Stimulated activated CD4-positive, alpha-beta T cell treated with anti-CD3 and anti-CD28 coated beads, Interleukin-4, amount 100 ng/mL, for 4 hours (primary cell): Measurements from ENCODE around the gene APRT.
A peak's percentile ranks its signal among the peaks of the same experiment; 100 is the strongest.
"Not testable (repeated sequence)": the region's sequence is repeated elsewhere in the genome, so short reads cannot be mapped to it uniquely, and the experiment has no call there.

Experiments
- DNase-seq, 2 experiments: peaks; one replicate each; pipeline ENCODE4 v3.0.0-alpha.2; 2020

Gene APRT

GRCh38 chr16:88785106-88785924 lies 26.4 kb downstream of the APRT start, which contains the start of gene PIEZO1:
Gene PIEZO1, minus strand, starts transcription at chr16:88785220. Its CDS starts 256 bp downstream, at chr16:88784964.
- peak; percentile 80 to 83 for DNase-seq

GRCh38 chr16:88784856-88785105 lies 26.9 kb downstream of the APRT start:
- no peak for DNase-seq

DNA sequence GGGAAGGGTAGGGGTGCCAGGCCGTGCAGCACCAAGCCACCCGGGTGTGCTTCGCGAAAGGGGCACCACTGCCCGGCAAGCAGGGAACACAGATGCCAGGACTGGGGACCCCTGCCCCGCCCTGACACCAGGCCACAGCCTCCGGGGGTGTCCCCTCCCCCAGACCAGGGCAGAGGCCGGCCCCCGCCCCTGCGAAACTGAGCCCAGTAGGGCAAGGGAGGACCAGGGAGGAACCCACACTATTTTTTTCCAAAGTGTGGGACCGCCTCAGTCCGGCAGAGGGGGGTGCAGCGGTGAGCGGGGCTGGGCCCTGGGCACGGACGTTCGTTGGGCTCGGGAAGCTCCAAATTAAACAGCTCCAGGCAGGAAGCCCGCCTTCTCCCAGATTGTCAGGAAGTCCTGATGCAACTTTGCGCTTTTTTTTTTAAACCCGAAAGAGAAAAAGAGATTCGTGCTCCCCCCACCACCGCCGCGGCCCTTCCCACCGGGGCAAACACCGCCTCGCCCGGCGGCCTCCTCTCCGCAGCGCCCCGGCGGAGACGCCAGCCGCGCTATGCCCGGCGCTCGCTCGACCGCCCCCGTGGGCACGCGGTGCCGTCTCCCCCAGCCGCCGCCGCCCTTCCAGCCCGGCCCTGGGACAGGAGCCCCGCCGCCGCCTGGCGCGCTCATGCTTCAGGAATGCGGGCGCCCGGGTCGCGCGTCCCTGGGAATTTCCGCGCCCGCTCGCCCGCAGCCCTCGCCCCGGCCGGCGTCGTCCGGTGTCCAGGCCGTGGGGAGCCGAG lies 27.5 kb downstream of the APRT start:
- DNase-seq: peak in 1 of 2 experiments; percentile 44

DNA sequence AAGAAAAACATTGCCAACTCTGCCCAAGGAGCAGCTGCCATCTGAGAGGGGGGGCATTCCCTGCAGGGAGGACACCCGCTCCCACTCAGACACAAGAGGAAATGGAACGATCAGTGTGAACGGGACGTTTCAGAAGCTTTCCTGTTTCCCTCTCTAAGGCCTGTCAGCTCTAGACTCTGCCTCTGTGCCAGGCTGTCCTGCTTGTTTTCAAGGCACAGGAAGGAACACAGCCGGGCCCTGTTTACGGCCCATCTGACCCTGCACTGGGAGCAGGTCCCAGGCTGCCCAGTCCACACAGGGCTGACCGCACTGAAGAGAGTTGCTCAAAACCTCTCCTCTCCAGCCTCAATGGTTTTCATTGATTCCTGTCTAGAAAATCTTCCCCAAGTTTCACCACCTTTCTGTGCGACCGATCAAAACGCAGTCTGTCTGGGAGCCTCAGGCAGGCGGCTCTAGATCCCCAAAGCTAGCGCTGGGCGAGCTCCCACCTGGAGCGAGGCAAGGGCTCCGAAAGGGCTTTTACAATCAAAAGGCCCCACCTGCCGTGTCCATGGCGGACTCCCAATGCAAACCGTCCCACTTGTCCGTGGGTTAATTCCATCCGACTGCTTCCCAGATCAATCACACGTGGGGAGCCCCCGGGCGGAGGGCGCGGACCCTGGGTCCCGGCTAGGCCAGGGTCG lies 28.2 kb downstream of the APRT start:
- no peak for DNase-seq

DNA sequence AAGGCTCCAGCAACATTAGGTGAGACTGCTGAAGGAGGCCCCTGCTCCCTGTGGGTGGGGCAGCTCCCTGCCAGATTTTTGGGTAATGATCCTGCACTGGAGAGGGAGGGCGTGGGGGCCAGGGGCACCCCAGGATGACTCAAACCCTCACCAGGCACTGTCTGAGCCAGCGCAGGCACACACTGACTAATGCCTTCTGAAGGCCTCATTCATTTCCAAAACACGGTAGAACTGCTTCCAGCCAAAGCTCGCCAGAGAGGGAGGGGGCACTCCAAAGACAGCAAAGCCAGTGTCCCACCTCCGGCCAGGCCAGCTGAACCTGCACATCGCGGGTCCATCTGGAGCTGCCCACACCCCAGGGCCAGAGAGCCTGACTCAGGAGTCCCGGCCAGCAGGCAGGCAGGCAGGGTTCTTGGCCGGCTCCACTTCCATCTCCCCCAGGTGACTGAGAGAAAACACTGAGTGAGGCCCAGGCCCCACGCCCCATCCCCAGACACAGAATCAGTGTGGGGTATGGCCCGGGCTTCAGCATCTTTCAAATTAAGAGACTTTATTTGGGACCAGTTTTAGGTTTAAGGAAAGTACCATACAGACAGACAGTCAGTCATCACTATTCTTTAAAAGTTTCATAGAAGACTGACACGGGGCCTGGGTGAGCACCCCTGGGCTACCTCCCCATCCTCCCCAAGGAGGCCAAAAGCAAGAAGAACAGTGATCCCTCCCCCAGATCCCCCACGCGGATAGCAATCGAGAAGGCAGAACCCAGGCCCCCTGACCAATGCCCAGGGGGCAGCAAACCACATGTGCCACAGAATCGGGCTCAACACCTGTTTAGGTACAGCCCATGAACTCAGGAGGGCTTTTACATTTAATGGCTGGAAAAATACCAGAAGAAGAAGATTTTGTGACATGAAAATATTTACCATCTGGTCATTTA lies 29.0 kb downstream of the APRT start:
- DNase-seq: peak; percentile 74 to 83

DNA sequence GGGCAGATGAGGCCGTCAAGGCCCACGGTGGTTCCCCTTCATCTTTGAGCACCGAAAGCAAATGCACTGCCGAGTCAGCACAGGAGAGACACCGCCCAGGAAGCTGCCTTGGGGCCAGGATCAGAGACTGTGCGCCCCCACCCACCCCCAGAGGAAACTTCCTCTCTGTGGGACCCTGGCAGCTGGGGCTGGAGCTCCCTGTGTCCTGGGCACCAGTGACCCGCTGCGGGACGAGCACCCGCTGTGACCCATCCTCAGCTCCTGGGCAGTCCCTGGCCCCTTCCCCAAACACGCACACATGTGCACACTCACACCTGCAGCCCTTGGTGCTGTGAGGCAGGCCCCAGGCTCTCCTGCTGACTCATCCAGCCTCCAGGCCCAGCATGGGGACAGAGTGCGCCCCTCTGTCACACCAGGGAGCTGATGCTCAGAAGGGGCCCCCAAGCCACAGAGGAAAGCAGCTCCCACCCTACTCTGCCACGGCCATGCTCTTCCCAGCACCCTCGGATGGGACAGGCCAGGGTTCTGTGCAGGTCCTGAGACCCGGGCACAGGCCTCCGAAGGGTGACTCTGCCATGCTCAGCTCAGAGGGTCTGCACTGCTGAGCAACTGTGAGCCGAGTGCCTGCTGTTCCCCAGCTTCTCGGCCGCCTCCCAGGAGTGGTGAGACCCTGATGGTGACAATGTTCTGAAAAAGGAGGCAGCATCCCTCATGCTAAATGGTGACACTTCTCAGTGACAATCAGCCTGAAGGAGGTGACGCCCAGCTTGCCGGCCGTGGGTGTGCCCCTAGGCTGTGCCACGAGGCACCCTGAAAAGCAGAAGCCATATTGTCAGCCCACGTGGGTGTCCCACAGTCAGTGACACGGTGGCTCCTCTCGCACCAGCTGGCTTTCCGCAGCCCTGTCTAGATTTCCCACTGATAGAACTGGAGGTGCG lies 30.3 kb downstream of the APRT start:
- DNase-seq: peak; percentile 67 to 79

DNA sequence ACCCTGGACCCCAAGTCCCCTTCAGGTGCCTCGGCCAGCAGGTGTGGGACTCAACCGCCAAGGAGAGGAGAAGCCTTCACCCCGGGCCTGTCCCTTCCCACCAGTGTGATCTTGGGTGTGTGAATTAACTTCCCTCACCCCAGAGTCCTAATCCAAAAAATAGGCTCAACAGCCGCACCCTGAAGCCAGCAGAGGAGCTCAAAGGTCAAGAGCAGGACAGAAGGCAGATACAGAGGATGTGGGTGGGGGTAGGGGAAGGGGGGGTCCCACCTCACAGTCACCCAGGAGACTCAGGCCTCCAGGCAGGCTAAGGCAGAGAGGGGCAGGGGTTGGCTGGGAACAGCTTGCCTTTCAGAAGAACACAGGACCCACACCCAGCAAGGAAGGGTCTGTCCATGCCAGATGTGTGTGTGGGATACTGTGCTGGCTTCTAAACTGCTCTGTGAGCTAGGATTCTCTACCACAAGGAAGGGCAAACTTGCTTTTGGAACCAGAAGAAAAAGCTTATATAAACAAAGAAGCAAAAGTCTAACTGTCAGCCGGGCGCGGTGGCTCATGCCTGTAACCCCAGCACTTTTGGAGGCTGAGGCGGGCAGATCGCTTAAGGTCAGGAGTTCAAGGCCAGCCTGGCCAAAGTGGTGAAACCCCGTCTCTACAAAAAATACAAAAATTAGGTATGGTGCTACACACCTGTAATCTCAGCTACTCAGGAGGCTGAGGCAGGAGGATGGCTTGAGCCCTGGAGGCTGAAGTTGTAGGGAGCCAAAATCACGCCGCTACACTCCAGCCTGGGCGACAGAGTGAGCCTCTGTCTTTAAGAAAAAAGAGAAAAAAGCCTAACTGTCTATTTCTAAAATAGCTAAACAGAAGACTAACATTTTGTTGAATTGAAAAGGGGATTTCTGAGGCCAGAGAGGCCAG lies 31.3 kb downstream of the APRT start:
- no peak for DNase-seq

GRCh38 chr16:88779406-88780141 lies 32.2 kb downstream of the APRT start:
- no peak for DNase-seq

- DNase-seq: no peak
These were observed 33.1 kb downstream of the APRT start for GRCh38 chr16:88778541-88779065.

GRCh38 chr16:88778271-88778525 lies 33.5 kb downstream of the APRT start:
- no peak for DNase-seq

- DNase-seq: no peak
These were observed 34.1 kb downstream of the APRT start for GRCh38 chr16:88777471-88778270.

DNA sequence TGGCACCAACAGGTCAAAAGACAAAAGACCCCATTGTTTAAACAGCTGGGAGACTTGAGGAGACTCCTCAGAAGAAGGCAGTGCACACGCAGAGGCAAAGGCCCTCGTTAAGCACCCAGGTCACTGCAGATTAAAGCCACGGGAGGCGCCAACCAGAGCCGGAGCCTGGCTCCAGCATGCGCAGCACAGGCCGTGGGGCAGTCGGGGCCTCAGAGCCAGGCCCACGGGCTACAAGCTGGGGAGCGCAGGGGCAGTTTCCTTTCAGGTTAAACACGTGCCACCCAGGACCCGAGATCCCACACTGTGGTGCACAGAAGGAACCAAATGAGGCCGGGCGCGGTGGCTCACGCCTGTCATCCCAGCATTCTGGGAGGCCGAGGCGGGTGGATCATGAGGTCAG lies 35.9 kb downstream of the APRT start:
- no peak for DNase-seq

GRCh38 chr16:88774544-88775393 lies 37.0 kb downstream of the APRT start:
- no peak for DNase-seq

- DNase-seq: no peak
These were observed 37.9 kb downstream of the APRT start for GRCh38 chr16:88773812-88774291.

GRCh38 chr16:88772871-88773811 lies 38.6 kb downstream of the APRT start:
- DNase-seq: no peak

GRCh38 chr16:88771781-88772180 lies 39.9 kb downstream of the APRT start:
- not testable (repeated sequence) for DNase-seq
